Adrenal gland (tissue), 5 donors: ENCODE measurements around the gene TRRAP.

Experiments
- POLR2A ChIP-seq, 2 donors: fragments of 450-650 bp; IDR thresholded peaks; one replicate each; pipeline ENCODE4 v1.6.1; 2017; ENCODE audit warnings: antibody characterized with exemption in 2 of 2, mild to moderate bottlenecking in 2 of 2, moderate library complexity in 1 of 2
- TF ChIP-seq, protein P1 (sequence below), 6 experiments: fragments of 450-650 bp in 4 of 6; fragments of 200-600 bp in 2 of 6; sonication (generic) in 1 of 6; IDR thresholded peaks; 1 replicate in 5 of 6; 2 replicates in 1 of 6; pipeline versions ENCODE4 v1.5.1 to v1.8.0; 2016 to 2021; ENCODE audit warnings: antibody characterized with exemption in 6 of 6, mild to moderate bottlenecking in 2 of 6, moderate library complexity in 1 of 6
- donor health status: DM: no; HTN: no; CAD: no.

DNA sequence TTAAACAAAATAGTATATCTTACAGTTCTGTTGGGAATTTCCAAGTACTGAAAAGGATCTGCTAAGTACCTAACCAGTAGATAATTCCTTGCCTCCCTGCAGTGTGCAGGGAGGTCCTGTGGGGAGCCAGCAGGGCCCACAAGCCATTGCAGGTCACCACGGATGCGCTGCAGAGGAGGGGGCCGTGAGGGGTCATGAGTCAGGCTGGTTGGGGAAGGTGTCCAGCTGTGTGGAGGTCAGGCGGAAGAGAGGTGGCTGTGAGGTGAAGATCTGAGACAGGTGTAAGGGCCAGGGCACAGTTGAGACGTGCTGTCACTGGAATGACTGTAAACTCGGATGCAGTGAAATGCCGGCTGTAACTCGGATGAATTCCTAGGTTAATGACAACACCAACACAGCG is 80.6 kb downstream of the TRRAP start:
- TF ChIP-seq, protein P1, sequence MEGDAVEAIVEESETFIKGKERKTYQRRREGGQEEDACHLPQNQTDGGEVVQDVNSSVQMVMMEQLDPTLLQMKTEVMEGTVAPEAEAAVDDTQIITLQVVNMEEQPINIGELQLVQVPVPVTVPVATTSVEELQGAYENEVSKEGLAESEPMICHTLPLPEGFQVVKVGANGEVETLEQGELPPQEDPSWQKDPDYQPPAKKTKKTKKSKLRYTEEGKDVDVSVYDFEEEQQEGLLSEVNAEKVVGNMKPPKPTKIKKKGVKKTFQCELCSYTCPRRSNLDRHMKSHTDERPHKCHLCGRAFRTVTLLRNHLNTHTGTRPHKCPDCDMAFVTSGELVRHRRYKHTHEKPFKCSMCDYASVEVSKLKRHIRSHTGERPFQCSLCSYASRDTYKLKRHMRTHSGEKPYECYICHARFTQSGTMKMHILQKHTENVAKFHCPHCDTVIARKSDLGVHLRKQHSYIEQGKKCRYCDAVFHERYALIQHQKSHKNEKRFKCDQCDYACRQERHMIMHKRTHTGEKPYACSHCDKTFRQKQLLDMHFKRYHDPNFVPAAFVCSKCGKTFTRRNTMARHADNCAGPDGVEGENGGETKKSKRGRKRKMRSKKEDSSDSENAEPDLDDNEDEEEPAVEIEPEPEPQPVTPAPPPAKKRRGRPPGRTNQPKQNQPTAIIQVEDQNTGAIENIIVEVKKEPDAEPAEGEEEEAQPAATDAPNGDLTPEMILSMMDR (IDR thresholded peaks at IDR 0.05), result no peak
- no peak for TF ChIP-seq POLR2A (IDR thresholded peaks at IDR 0.05)
